Gastroesophageal sphincter (tissue), 4 donors: ENCODE results near the gene POLR2M. TPM values are rescaled to one million over a fixed set of nuclear protein-coding genes. Genes with fewer than 3 reads are reported as not detected.
A peak's percentile ranks its signal among the peaks of the same experiment; 100 is the strongest.

Experiments
- ATAC-seq: fragments of 150-250 bp; one replicate; pipeline ENCODE4 v1.9.1; 2016; ENCODE audit warnings: mild to moderate bottlenecking, moderate library complexity
- H3K27ac ChIP-seq, 4 donors: fragments of 200-600 bp; sonication (generic) in 3 of 4; 1 replicate in 3 of 4; 2 replicates in 1 of 4; pipeline ENCODE4 v1.5.1; 2016 to 2019
- H3K27me3 ChIP-seq: fragments of 200-600 bp; sonication (generic); one replicate; pipeline ENCODE4 v1.5.1; 2019
- H3K36me3 ChIP-seq, 2 donors: fragments of 200-600 bp; sonication (generic); one replicate each; pipeline ENCODE4 v1.5.1; 2019; ENCODE audit warnings: control low read depth in 1 of 2
- H3K4me1 ChIP-seq, 3 donors: fragments of 200-600 bp; sonication (generic); 1 replicate in 2 of 3; 2 replicates in 1 of 3; pipeline ENCODE4 v1.5.1; 2016 to 2019; ENCODE audit warnings: control low read depth in 2 of 3
- H3K4me3 ChIP-seq, 2 donors: fragments of 200-600 bp; sonication (generic); one replicate each; pipeline ENCODE4 v1.5.1; 2019; ENCODE audit warnings: mild to moderate bottlenecking in 1 of 2, moderate library complexity in 1 of 2
- H3K9me3 ChIP-seq, 3 donors: fragments of 200-600 bp; sonication (generic); one replicate each; pipeline ENCODE4 v1.5.1; 2017 to 2019; ENCODE audit warnings: control low read depth in 2 of 3
- CTCF ChIP-seq, 4 experiments: fragments of 200-600 bp in 2 of 4; fragments of 450-650 bp in 2 of 4; sonication (generic) in 1 of 4; IDR thresholded peaks; one replicate each; pipeline ENCODE4 v1.5.1; 2017 to 2019; ENCODE audit warnings: antibody characterized with exemption in 4 of 4, mild to moderate bottlenecking in 2 of 4, moderate library complexity in 2 of 4
- EP300 ChIP-seq: sonication (generic); formaldehyde crosslinking; IDR thresholded peaks from one replicate; pipeline ENCODE4 v1.6.1; 2017; ENCODE audit warnings: antibody characterized with exemption, mild to moderate bottlenecking
- POLR2A ChIP-seq, 2 donors: fragments of 450-650 bp; IDR thresholded peaks; one replicate each; pipeline ENCODE4 v1.6.1; 2017; ENCODE audit warnings: antibody characterized with exemption in 2 of 2, mild to moderate bottlenecking in 2 of 2, moderate library complexity in 1 of 2
- POLR2AphosphoS5 ChIP-seq: sonication (generic); formaldehyde crosslinking; IDR thresholded peaks from one replicate; pipeline ENCODE4 v1.6.1; 2017; ENCODE audit warnings: antibody characterized with exemption
- WGBS, 2 donors: methylation state at CpG; one replicate each; pipeline ENCODE4 v1.1.5; 2018; ENCODE audit warnings: low coverage in 1 of 2; 5-methylcytosine and 5-hydroxymethylcytosine counted together
- total RNA-seq, 4 donors: library from RNA; depleted of rRNA; stranded (reverse); fragments of >200 nt; gene quantifications; one replicate each; pipeline ENCODE4 v1.1.0, GENCODE V29; 2016

Gene POLR2M
- total RNA-seq, 4 donors from 2014 or later = 47.3 to 80.5 (median 59.0) TPM

- 72 to 76% methylated on average over 11 of the region's 12 CpGs for WGBS, 2 donors
- no peaks in the 10 kb centered on the region for H3K9me3 ChIP-seq
- peaks cover 0 to 37% (median 14%) of the 10 kb centered on the region in 3 donors for H3K4me1 ChIP-seq
- no peaks in the 10 kb centered on the region for H3K27me3 ChIP-seq
- peak overlapping the region; percentile 75 to 80 for H3K4me3 ChIP-seq
- peaks cover 2 to 19% of the 10 kb centered on the region in 2 donors for H3K36me3 ChIP-seq
- TF ChIP-seq POLR2A (IDR thresholded peaks at IDR 0.05) (no peak), EP300 (no peak), CTCF (IDR thresholded peaks at IDR 0.05) (no peak), POLR2AphosphoS5 (no peak)
- H3K27ac ChIP-seq = peak overlapping the region; percentile 84 to 97 (median 93)
- ATAC-seq = peak; percentile 2
Measured at GRCh38 chr15:57705746-57706404, 639 bp upstream of the POLR2M start.

GRCh38 chr15:57708047-57708446, 1.5 kb downstream of the POLR2M start:
- no peaks in the 10 kb centered on the region for H3K27me3 ChIP-seq
- no peak for TF ChIP-seq POLR2A (IDR thresholded peaks at IDR 0.05)
- no peak for TF ChIP-seq POLR2AphosphoS5
- no peak for TF ChIP-seq EP300
- TF ChIP-seq CTCF (IDR thresholded peaks at IDR 0.05) = no peak
- H3K9me3 ChIP-seq = no peaks in the 10 kb centered on the region
- H3K36me3 ChIP-seq = peaks cover 8 to 41% of the 10 kb centered on the region in 2 donors
- peak overlapping the region; percentile 75 to 80 for H3K4me3 ChIP-seq
- peak overlapping the region in 3 of 4 donors; percentile 84 to 97 (median 94) for H3K27ac ChIP-seq
- ATAC-seq = no peak
- H3K4me1 ChIP-seq = peaks cover 0 to 48% (median 14%) of the 10 kb centered on the region in 3 donors
- WGBS, 2 donors = 36 to 50% methylated on average over 4 of the region's 4 CpGs

- Histone ChIP-seq H3K27me3 (no peaks in the 10 kb centered on the region), H3K27ac (no peak overlapping the region), H3K4me1 (peaks cover 0 to 9% (median 0%) of the 10 kb centered on the region in 3 donors), H3K36me3 (peaks cover 6 to 57% of the 10 kb centered on the region in 2 donors), H3K4me3 (no peak overlapping the region), H3K9me3 (no peaks in the 10 kb centered on the region)
- no peak for ATAC-seq
- no peak for TF ChIP-seq EP300
- WGBS, 2 donors = 51 to 82% methylated on average over 2 of the region's 2 CpGs
Measured at GRCh38 chr15:57718309-57718708, 11.8 kb downstream of the POLR2M start.

GRCh38 chr15:57720867-57721266, 14.4 kb downstream of the POLR2M start:
- no peak for ATAC-seq
- peaks cover 0 to 9% (median 0%) of the 10 kb centered on the region in 3 donors for H3K9me3 ChIP-seq
- H3K36me3 ChIP-seq = peaks cover 0 to 35% of the 10 kb centered on the region in 2 donors
- no peaks in the 10 kb centered on the region for H3K27me3 ChIP-seq
- no peak for TF ChIP-seq CTCF (IDR thresholded peaks at IDR 0.05)
- no peak for TF ChIP-seq EP300
- TF ChIP-seq POLR2AphosphoS5 = no peak
- no peak for TF ChIP-seq POLR2A (IDR thresholded peaks at IDR 0.05)
- H3K4me1 ChIP-seq = peaks cover 0 to 9% (median 0%) of the 10 kb centered on the region in 3 donors
- 48 to 56% methylated on average over 3 of the region's 3 CpGs for WGBS, 2 donors
- no peak overlapping the region for H3K27ac ChIP-seq
- no peak overlapping the region for H3K4me3 ChIP-seq

GRCh38 chr15:57726411-57726810, 19.9 kb downstream of the POLR2M start:
- peaks cover 0 to 3% of the 10 kb centered on the region in 2 donors for H3K36me3 ChIP-seq
- TF ChIP-seq POLR2A (IDR thresholded peaks at IDR 0.05) (no peak), POLR2AphosphoS5 (no peak), CTCF (IDR thresholded peaks at IDR 0.05) (no peak), EP300 (no peak)
- peaks cover 0 to 9% (median 0%) of the 10 kb centered on the region in 3 donors for H3K4me1 ChIP-seq
- no peak overlapping the region for H3K4me3 ChIP-seq
- no peak overlapping the region for H3K27ac ChIP-seq
- 60 to 79% methylated on average over 3 of the region's 3 CpGs for WGBS, 2 donors
- ATAC-seq = no peak
- peaks cover 0 to 9% (median 0%) of the 10 kb centered on the region in 3 donors for H3K9me3 ChIP-seq
- H3K27me3 ChIP-seq = no peaks in the 10 kb centered on the region
